GM12865 (cell line): ENCODE measurements around the gene RGL4.

Source experiments
- DNase-seq: peaks from one replicate; pipeline ENCODE4 v3.0.0; 2010; ENCODE audit warnings: low read depth
- H3K4me3 ChIP-seq: 2 replicates; pipeline ENCODE4 v1.5.1; 2011; ENCODE audit warnings: mild to moderate bottlenecking, low read depth, low read length, control low read depth
- TF ChIP-seq, protein P1 (sequence below): IDR thresholded peaks from 2 replicates; pipeline ENCODE4 v1.5.1; 2011; ENCODE audit warnings: low read length, control low read depth, low read depth, inconsistent platforms; ENCODE audit not compliant: insufficient read depth; ENCODE audit errors: missing control alignments

The RGL4 gene

DNA sequence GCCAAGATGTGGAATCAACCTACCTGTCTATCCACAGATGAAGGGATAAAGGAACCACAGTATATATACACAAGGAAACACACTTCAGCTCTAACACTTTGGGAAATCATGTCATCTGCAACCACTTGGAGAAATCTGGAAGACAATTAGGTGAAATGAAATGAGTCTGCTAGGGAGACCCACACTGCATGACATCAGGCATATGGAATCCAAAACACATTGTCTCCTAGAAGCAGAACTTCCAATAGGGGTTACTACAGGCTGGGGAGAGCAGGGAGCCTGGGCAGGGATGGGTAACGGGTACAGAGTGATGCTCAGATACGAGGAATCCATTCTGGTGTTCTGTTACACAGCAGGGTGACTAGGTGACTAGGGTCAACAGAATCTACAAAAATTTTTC is 18.3 kb downstream of the RGL4 start:
- DNase-seq = no peak
- TF ChIP-seq, protein P1, sequence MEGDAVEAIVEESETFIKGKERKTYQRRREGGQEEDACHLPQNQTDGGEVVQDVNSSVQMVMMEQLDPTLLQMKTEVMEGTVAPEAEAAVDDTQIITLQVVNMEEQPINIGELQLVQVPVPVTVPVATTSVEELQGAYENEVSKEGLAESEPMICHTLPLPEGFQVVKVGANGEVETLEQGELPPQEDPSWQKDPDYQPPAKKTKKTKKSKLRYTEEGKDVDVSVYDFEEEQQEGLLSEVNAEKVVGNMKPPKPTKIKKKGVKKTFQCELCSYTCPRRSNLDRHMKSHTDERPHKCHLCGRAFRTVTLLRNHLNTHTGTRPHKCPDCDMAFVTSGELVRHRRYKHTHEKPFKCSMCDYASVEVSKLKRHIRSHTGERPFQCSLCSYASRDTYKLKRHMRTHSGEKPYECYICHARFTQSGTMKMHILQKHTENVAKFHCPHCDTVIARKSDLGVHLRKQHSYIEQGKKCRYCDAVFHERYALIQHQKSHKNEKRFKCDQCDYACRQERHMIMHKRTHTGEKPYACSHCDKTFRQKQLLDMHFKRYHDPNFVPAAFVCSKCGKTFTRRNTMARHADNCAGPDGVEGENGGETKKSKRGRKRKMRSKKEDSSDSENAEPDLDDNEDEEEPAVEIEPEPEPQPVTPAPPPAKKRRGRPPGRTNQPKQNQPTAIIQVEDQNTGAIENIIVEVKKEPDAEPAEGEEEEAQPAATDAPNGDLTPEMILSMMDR = no peak
- H3K4me3 ChIP-seq = no peak overlapping the region

GRCh38 chr22:23712256-23712655 is 21.4 kb downstream of the RGL4 start:
- H3K4me3 ChIP-seq = no peak overlapping the region
- TF ChIP-seq, protein P1 = no peak
- no peak for DNase-seq

DNA sequence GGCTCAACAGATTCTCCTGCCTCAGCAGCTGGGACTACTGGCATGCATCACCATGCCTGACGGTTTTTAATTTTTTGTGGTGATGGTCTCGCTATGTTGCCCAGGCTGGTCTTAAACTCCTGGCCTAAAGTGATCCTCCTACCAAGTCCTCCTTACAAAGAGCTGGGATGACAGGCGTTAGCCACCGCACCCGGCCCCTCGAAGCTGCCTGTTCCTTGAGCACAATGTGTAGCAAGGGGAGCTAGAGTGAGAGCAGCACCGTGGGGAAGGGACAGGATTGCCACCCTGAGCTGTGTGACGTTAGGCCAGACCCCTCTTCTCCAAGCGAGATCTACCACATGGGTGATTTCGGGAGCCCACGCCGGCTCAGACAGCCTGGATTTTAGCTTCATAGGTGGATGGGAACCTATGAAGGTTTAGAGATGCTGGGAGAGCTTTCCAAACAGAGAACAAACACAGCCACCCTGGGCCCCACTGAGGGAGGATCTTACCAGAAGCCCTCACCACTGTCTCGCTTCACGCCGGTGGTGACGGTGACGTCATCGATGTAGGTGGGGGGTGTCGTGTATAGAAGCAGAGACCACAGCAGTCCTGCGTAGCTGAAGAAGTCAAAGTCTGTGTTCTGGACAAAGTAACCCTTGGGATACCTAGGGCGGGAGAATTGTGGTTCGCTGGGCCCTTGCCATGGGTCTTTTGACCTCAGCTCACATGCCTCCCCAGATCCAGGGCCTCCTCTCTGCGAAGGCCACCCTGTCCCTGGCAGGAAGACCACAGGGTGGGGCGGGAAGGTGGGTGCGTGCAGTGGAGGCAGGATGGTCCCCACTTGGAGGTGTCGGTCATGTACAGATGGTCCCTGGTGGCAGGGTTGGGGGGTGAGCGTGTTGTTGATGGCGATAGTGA is 23.1 kb downstream of the RGL4 start:
- H3K4me3 ChIP-seq = no peak overlapping the region
- TF ChIP-seq, protein P1 = no peak
- DNase-seq = no peak

DNA sequence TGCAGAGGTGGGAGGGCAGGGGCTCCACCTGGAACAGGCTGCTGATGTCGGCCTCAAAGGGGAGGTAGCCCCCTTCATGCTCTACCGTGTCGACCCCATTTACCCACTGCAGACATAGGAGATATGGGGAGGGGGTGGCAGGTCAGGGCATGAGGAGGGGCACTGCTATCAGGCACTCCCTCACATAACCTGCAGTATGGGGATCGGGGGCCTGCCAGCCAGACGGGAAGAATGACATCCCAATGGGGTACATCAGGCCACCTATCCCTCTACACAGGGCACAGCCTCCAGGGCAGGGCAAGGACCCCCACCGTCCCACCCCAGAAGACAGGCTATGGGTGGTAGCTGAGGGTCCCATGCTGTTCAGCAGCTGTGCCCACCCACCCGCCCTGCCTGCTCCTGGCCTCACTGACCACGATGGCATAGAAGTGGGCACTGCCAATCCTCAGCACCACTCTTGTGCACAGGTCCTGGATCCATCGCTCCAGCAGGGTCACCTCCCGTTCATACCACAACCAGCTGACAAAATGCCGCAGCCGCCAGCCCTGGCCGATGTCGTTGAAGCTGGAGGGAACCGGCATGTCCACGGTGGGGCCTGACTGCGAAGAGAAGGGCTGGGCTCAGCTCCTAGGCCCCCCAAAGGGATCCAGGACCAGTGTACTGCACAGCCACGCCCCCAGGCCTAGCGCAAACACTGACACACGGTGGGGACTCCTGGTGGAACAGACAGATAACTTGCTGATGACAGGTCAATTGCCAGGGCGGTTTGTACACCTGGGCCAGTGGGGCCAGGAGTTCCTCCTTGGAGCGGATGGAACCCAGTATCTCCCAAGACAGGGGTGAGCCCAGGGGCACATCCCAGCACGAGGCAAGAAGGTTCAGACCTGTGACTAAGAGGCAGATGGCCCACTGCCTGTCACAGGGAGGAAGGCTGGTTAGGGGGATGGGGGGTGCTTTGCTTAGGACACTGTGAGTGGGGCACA is 24.1 kb downstream of the RGL4 start:
- no peak for DNase-seq
- TF ChIP-seq, protein P1 = no peak
- H3K4me3 ChIP-seq = no peak overlapping the region

- no peak for DNase-seq
- peak overlapping the region; percentile 95 for H3K4me3 ChIP-seq
- TF ChIP-seq, protein P1 = no peak
Measured at GRCh38 chr22:23715806-23716375, 25.1 kb downstream of the RGL4 start.

DNA sequence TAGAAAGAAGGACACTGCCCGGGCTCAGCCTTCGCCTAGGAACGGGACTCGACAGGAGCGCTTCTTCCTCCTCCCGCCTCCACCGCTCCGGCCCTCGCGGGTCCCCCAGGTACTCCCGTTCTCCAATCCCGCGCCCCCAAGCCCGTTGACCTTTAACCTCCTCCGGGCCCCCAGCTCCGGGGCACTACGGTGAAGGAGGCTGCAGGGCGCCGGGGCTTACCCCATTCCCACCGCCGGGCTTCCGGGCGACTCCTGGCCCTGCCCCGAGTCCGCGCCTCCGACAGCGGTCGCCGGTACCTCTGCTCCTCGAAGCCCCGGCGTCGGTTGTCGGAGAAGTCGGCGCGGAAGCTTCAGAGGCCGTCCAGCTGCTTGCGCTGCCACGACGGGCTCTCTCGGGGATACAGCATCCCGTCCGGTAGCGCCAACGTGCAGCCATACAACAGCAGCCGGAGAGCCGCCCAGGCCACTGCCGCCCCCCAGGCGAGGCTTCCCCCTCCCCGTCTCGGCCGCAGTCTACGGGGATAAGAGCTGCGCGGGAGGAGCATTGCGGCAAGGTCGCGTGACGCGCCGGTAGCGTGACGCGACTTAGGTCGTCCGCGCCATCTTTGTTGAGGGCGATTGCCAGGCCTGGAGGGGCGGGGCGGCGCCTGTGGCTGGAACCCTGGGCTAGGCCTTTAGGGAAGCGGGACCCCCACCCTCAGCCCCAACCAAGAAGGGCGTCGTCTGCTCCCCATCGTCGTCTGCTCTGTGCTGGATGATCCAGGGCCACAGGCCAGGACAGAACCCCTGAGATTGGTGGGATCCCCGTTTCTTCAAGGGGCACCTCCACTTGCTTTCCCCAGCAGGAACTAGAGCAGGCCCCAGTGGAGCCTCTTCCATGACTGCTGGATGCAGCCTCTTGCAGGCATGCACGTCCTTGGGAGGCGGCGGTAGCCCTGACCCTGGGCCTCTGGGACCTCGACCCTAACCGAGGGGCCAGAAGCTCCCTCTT is 26.3 kb downstream of the RGL4 start:
- peak; percentile 92 for DNase-seq
- H3K4me3 ChIP-seq = peak overlapping the region; percentile 95
- TF ChIP-seq, protein P1 = no peak
